ENCODE measurements around the gene CALML6.

DNA sequence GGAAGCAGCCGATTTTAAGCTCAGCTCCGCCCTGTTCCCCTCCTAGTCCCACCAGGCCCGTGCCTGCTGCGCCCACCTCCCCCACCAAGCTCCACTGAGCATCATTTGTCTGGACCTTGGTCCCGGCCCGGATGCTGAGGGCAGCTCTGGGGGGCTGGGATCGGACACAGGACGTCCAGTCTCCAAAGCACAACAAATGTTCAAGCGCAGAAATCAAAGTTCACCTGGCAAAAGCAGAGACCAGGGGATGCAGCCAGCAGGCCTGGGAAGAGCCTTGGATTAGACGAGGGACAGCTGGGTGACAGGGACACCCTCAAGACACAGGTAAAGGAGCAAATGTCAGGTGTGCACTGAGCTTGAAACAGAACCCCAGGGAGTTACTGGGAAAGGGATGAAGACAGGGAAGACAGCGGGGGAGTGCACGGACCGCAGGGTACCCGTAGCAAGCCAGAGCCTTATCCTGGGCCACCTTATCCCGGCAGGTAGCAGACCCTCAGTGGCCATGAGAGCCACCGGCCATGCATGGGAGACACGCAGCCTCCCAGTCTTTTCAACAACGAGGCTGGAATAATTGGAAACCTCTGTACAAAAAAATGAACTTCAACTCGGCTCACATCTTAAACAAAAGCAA, 26.3 kb downstream of the CALML6 start:
- TF ChIP-seq, protein P1, sequence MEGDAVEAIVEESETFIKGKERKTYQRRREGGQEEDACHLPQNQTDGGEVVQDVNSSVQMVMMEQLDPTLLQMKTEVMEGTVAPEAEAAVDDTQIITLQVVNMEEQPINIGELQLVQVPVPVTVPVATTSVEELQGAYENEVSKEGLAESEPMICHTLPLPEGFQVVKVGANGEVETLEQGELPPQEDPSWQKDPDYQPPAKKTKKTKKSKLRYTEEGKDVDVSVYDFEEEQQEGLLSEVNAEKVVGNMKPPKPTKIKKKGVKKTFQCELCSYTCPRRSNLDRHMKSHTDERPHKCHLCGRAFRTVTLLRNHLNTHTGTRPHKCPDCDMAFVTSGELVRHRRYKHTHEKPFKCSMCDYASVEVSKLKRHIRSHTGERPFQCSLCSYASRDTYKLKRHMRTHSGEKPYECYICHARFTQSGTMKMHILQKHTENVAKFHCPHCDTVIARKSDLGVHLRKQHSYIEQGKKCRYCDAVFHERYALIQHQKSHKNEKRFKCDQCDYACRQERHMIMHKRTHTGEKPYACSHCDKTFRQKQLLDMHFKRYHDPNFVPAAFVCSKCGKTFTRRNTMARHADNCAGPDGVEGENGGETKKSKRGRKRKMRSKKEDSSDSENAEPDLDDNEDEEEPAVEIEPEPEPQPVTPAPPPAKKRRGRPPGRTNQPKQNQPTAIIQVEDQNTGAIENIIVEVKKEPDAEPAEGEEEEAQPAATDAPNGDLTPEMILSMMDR (conservative IDR thresholded peaks at IDR 0.05; ENCODE audit: low read length): no peak
- TF ChIP-seq EZH2phosphoT487 (IDR thresholded peaks at IDR 0.05; ENCODE audit: borderline replicate concordance, low read depth, low read length): no peak

All from OCI-LY7 (cell line).